ENCODE results near the gene PDGFD.

DNA sequence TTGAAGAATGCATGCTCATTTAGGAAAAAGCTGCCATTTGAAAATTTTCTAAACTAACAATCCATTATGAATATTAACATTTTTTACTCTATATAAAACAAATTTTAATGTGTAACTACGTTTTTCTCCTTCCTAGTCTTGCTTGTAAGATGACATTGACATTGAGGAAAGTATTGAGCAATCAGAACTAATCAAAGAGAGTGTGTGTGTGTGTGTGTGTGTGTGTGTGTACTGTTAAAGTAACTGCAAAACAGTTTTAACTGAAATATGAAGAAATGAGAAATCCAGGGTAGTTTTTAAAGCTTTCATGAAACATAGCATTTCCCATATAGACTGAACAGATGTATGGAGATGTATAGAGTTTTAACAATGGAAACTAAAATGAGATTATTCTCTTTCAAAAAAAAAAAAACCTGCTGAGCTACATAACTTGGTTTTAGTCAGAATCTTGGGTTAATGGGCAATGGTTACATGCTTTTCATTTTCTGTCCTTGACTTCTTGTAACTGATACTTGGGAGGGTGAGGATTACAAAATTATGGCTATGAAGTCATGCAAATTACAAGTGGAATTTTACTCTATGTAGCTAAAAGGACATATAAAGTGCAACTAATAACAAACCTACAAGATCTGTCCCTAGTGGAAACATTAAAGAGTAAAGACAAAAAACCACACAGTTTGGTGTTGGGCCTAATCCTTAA, 2.0 kb downstream of the PDGFD start:
- TF ChIP-seq, protein P1, sequence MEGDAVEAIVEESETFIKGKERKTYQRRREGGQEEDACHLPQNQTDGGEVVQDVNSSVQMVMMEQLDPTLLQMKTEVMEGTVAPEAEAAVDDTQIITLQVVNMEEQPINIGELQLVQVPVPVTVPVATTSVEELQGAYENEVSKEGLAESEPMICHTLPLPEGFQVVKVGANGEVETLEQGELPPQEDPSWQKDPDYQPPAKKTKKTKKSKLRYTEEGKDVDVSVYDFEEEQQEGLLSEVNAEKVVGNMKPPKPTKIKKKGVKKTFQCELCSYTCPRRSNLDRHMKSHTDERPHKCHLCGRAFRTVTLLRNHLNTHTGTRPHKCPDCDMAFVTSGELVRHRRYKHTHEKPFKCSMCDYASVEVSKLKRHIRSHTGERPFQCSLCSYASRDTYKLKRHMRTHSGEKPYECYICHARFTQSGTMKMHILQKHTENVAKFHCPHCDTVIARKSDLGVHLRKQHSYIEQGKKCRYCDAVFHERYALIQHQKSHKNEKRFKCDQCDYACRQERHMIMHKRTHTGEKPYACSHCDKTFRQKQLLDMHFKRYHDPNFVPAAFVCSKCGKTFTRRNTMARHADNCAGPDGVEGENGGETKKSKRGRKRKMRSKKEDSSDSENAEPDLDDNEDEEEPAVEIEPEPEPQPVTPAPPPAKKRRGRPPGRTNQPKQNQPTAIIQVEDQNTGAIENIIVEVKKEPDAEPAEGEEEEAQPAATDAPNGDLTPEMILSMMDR (IDR thresholded peaks at IDR 0.05): no peak
- TF ChIP-seq POLR2AphosphoS5 (IDR thresholded peaks at IDR 0.05): no peak
